Activated CD8-positive, alpha-beta T cell treated with anti-CD3 and anti-CD28 coated beads for 36 hours (primary cell): ENCODE measurements around the gene RNU5B-1. TPM values are rescaled to one million over a fixed set of nuclear protein-coding genes. Genes with fewer than 3 reads are reported as not detected.
"Not testable (repeated sequence)": the region's sequence is repeated elsewhere in the genome, so short reads cannot be mapped to it uniquely, and the experiment has no call there.

Experiments used
- ATAC-seq: fragments of 200-7000 bp; cut with Tn5 transposase; one replicate; pipeline ENCODE4 v1.10.0; 2021; ENCODE audit warnings: mild to moderate bottlenecking, moderate library complexity
- CTCF ChIA-PET: fragments of 350-600 bp; sonication (Branson Sonifier 250); formaldehyde crosslinking; loops from one replicate; lab custom pipeline; 2021; ENCODE audit warnings: antibody characterized with exemption; lab: Charles Lee
- POLR2A ChIA-PET: fragments of 350-600 bp; sonication (Branson Sonifier 250); formaldehyde crosslinking; loops from one replicate; lab custom pipeline; 2021; ENCODE audit warnings: antibody characterized with exemption; lab: Charles Lee
- DNase-seq: peaks from one replicate; pipeline ENCODE4 v3.0.0-alpha.2; 2020
- H3K27ac Mint-ChIP-seq: one replicate; pipeline ENCODE4 v1.8.0; 2021; ENCODE audit warnings: mild to moderate bottlenecking, mixed read lengths
- H3K27me3 Mint-ChIP-seq: one replicate; pipeline ENCODE4 v1.8.0; 2021; ENCODE audit warnings: mixed read lengths
- H3K36me3 Mint-ChIP-seq: one replicate; pipeline ENCODE4 v1.8.0; 2021; ENCODE audit warnings: low read depth, mixed read lengths
- H3K4me1 Mint-ChIP-seq: one replicate; pipeline ENCODE4 v1.8.0; 2021; ENCODE audit warnings: low read depth, mixed read lengths
- H3K4me3 Mint-ChIP-seq: one replicate; pipeline ENCODE4 v1.8.0; 2021; ENCODE audit warnings: mild to moderate bottlenecking, moderate library complexity, mixed read lengths
- H3K9me3 Mint-ChIP-seq: one replicate; pipeline ENCODE4 v1.8.0; 2021; ENCODE audit warnings: mixed read lengths
- CTCF ChIP-seq: fragments of 200-600 bp; IDR thresholded peaks from one replicate; pipeline ENCODE4 v1.8.0; 2022; ENCODE audit warnings: antibody characterized with exemption, mild to moderate bottlenecking
- intact Hi-C: fragments of 100-400 bp; cut with micrococcal nuclease; formaldehyde crosslinking; loops from one replicate; pipeline ENCODE4 v1.10.0; 2022
- total RNA-seq, 2 experiments: library from RNA; stranded (reverse); gene quantifications; one replicate each; pipeline ENCODE4 v1.2.3, GENCODE V29; 2021

Gene RNU5B-1
- total RNA-seq, 2 experiments from 2014 or later = not detected

- H3K4me1 Mint-ChIP-seq = no peaks in the 10 kb centered on the region
- no peak for DNase-seq
- no peak overlapping the region for H3K4me3 Mint-ChIP-seq
- peaks cover 23% of the 10 kb centered on the region for H3K27me3 Mint-ChIP-seq
- no peak overlapping the region for H3K27ac Mint-ChIP-seq
- no peak for ATAC-seq
- ChIA-PET CTCF (interaction anchor here (1.6 kb wide), 2 partner anchors 31 to 50 kb away, joined by 4 to 8 read pairs; no protein-coding TSS in a partner anchor), POLR2A (no interaction called here)
- no peak for TF ChIP-seq CTCF
- intact Hi-C loops = no loop called here
- peaks cover 9% of the 10 kb centered on the region for H3K9me3 Mint-ChIP-seq
- H3K36me3 Mint-ChIP-seq = no peaks in the 10 kb centered on the region
These were observed 44.9 kb downstream of the RNU5B-1 start for GRCh38 chr15:65349338-65349737.

- H3K4me3 Mint-ChIP-seq, POLR2A ChIA-PET, H3K36me3 Mint-ChIP-seq, H3K9me3 Mint-ChIP-seq, H3K27ac Mint-ChIP-seq, H3K4me1 Mint-ChIP-seq, CTCF ChIA-PET, intact Hi-C loops, DNase-seq, ATAC-seq: not testable (repeated sequence)
- peaks cover 37% of the 10 kb centered on the region for H3K27me3 Mint-ChIP-seq
These were observed 47.5 kb downstream of the RNU5B-1 start for GRCh38 chr15:65351972-65352371.

Other genes starting within 250 kb of the RNU5B-1 start
- not detected for gene RASL12, start 236.7 kb upstream of the RNU5B-1 start, total RNA-seq
- gene KBTBD13, start 227.9 kb upstream of the RNU5B-1 start, total RNA-seq = not detected
- gene UBAP1L, start 189.5 kb upstream of the RNU5B-1 start, total RNA-seq = 1 to 10 TPM; 2.9 to 3.3 TPM
- 10 to 100 TPM; 33.8 to 35.1 TPM for gene PDCD7, start 170.9 kb upstream of the RNU5B-1 start, total RNA-seq
- 10 to 100 TPM; 76.7 to 77.4 TPM for gene CLPX, start 119.3 kb upstream of the RNU5B-1 start, total RNA-seq
- not detected for gene CILP, start 93.2 kb upstream of the RNU5B-1 start, total RNA-seq
- 10 to 100 TPM; 17.9 to 20.5 TPM for gene PARP16, start 17.8 kb upstream of the RNU5B-1 start, total RNA-seq
- gene RNU5A-1, start 8.6 kb upstream of the RNU5B-1 start, total RNA-seq = not detected
- not detected for gene IGDCC3, start 73.3 kb downstream of the RNU5B-1 start, total RNA-seq
- under 1 TPM; 0.20 to 0.31 TPM for gene IGDCC4, start 118.3 kb downstream of the RNU5B-1 start, total RNA-seq
- 10 to 100 TPM; 27.7 to 32.6 TPM for gene DPP8, start 213.0 kb downstream of the RNU5B-1 start, total RNA-seq
- 10 to 100 TPM; 30.2 to 32.5 TPM for gene HACD3, start 225.8 kb downstream of the RNU5B-1 start, total RNA-seq